Globus pallidus (tissue), 1 donor: Measurements from ENCODE around the gene CHAC1.

Experiments
- DNase-seq: peaks from one replicate; pipeline ENCODE4 v3.0.0-alpha.2; 2015; ENCODE audit warnings: low spot score

Gene CHAC1

GRCh38 chr15:40988156-40988555, 34.9 kb downstream of the CHAC1 start:
- no peak for DNase-seq

- DNase-seq, result no peak
These were observed 36.8 kb downstream of the CHAC1 start for GRCh38 chr15:40990080-40990479.

- no peak for DNase-seq
These were observed 37.5 kb downstream of the CHAC1 start for GRCh38 chr15:40990789-40991188.

GRCh38 chr15:40991355-40991754, 38.1 kb downstream of the CHAC1 start:
- DNase-seq, result no peak

- DNase-seq, result no peak
These were observed 39.0 kb downstream of the CHAC1 start for GRCh38 chr15:40992241-40992741.

- no peak for DNase-seq
These were observed 39.6 kb downstream of the CHAC1 start for GRCh38 chr15:40992825-40993224.

- no peak for DNase-seq
These were observed 42.4 kb downstream of the CHAC1 start for GRCh38 chr15:40995656-40996055.

GRCh38 chr15:40999190-40999589, 45.9 kb downstream of the CHAC1 start:
- no peak for DNase-seq

- no peak for DNase-seq
These were observed 48.4 kb downstream of the CHAC1 start for GRCh38 chr15:41001524-41002214.

GRCh38 chr15:41004490-41004889, 51.2 kb downstream of the CHAC1 start:
- DNase-seq, result no peak
